MCF 10A (cell line): Measurements from ENCODE around the gene MANSC1. TPM values are rescaled to one million over a fixed set of nuclear protein-coding genes. Genes with fewer than 3 reads are reported as not detected.

Experiments used
- BruUV-seq: library from RNA; stranded (reverse); fragments of 400-500 nt; replicated peaks from 2 replicates; lab custom pipeline; 2021; lab: Mats Ljungman, UMichigan
- CTCF ChIA-PET: fragments of 300-600 bp; sonication (Branson Sonifier 250); formaldehyde crosslinking; extraction: SDS; loops from one replicate; lab custom pipeline; 2021; ENCODE audit warnings: antibody characterized with exemption, inconsistent platforms; lab: Yijun Ruan, JAX
- POLR2A ChIA-PET: fragments of 300-600, 350-650 bp; sonication (Branson Sonifier 250); formaldehyde crosslinking; extraction: SDS; loops from one replicate; lab custom pipeline; 2020; ENCODE audit warnings: antibody characterized with exemption, inconsistent platforms; lab: Yijun Ruan, JAX
- DNase-seq: peaks from one replicate; pipeline ENCODE4 v3.0.0-alpha.2; 2018; ENCODE audit not compliant: unreplicated experiment
- H3K27ac Mint-ChIP-seq: one replicate; pipeline ENCODE4 v1.8.0; 2022; ENCODE audit warnings: mild to moderate bottlenecking, low read depth, mixed read lengths; ENCODE audit not compliant: unreplicated experiment
- H3K27me3 Mint-ChIP-seq: one replicate; pipeline ENCODE4 v1.8.0; 2022; ENCODE audit warnings: mixed read lengths; ENCODE audit not compliant: insufficient read depth, unreplicated experiment
- H3K36me3 Mint-ChIP-seq: one replicate; pipeline ENCODE4 v1.8.0; 2022; ENCODE audit warnings: mild to moderate bottlenecking, moderate library complexity, mixed read lengths; ENCODE audit not compliant: insufficient read depth, unreplicated experiment
- H3K4me1 Mint-ChIP-seq: one replicate; pipeline ENCODE4 v1.8.0; 2022; ENCODE audit warnings: mixed read lengths; ENCODE audit not compliant: insufficient read depth, unreplicated experiment
- H3K4me3 Mint-ChIP-seq: one replicate; pipeline ENCODE4 v1.8.0; 2022; ENCODE audit warnings: mild to moderate bottlenecking, moderate library complexity, mixed read lengths; ENCODE audit not compliant: unreplicated experiment
- H3K9me3 Mint-ChIP-seq: one replicate; pipeline ENCODE4 v1.8.0; 2022; ENCODE audit warnings: mixed read lengths; ENCODE audit not compliant: unreplicated experiment
- CTCF ChIP-seq: fragments of 200-600 bp; IDR thresholded peaks from one replicate; pipeline ENCODE4 v1.8.0; 2022; ENCODE audit warnings: antibody characterized with exemption, mild to moderate bottlenecking; ENCODE audit not compliant: unreplicated experiment
- intact Hi-C: fragments of 100-400 bp; cut with micrococcal nuclease; formaldehyde crosslinking; loops from 2 replicates; pipeline ENCODE4 v1.14.1; 2022
- total RNA-seq: library from RNA; stranded (reverse); gene quantifications from 2 replicates; pipeline ENCODE4 v1.2.3, GENCODE V29; 2022

MANSC1 gene
- total RNA-seq, 1 experiment from 2014 or later, result 10.1 TPM

GRCh38 chr12:12379831-12380730, 30.0 kb upstream of the MANSC1 start:
- BruUV-seq, result no TSS peak
- Mint-ChIP-seq H3K4me1 (no peaks in the 10 kb centered on the region), H3K36me3 (peaks cover 6% of the 10 kb centered on the region), H3K4me3 (no peak overlapping the region), H3K27ac (no peak overlapping the region), H3K9me3 (no peaks in the 10 kb centered on the region), H3K27me3 (no peaks in the 10 kb centered on the region)
- POLR2A ChIA-PET, result interaction anchor here (0.7 to 1.7 kb wide), 5 partner anchors 18 to 317 kb away, joined by 3 to 5 read pairs (median 4); no protein-coding TSS in a partner anchor
- DNase-seq, result no peak
- CTCF ChIA-PET, result interaction anchor here (0.8 to 6.9 kb wide), 6 partner anchors 18 to 357 kb away, joined by 3 to 108 read pairs (median 10); no protein-coding TSS in a partner anchor
- intact Hi-C loops, result no loop called here
- no peak for TF ChIP-seq CTCF

- CTCF ChIA-PET, result interaction anchor here (0.7 to 6.9 kb wide), 7 partner anchors 9 to 359 kb away, joined by 3 to 108 read pairs (median 15); partner anchors contain the start of gene BORCS5
- no peak overlapping the region for H3K27ac Mint-ChIP-seq
Measured at GRCh38 chr12:12378616-12379015, 28.6 kb upstream of the MANSC1 start.

GRCh38 chr12:12376646-12377448, 26.8 kb upstream of the MANSC1 start:
- DNase-seq, result peak; percentile 76
- no peaks in the 10 kb centered on the region for H3K27me3 Mint-ChIP-seq
- peaks cover 6% of the 10 kb centered on the region for H3K36me3 Mint-ChIP-seq
- H3K27ac Mint-ChIP-seq, result no peak overlapping the region
- ChIA-PET POLR2A (interaction anchor here (0.7 to 3.4 kb wide), 10 partner anchors 19 to 342 kb away, joined by 3 to 14 read pairs (median 3); partner anchors contain the start of genes BORCS5 and DUSP16), CTCF (interaction anchor here (0.6 to 6.9 kb wide), 31 partner anchors 8 to 365 kb away, joined by 3 to 108 read pairs (median 4); partner anchors contain the start of genes BORCS5 and DUSP16)
- no peaks in the 10 kb centered on the region for H3K9me3 Mint-ChIP-seq
- intact Hi-C loops, result loop anchor here (1.0 to 2.0 kb wide), 6 partner anchors 187 to 360 kb away; partner anchors contain the start of gene GPR19
- no TSS peak for BruUV-seq
- no peak overlapping the region for H3K4me3 Mint-ChIP-seq
- TF ChIP-seq CTCF, result peak; percentile 57
- H3K4me1 Mint-ChIP-seq, result no peaks in the 10 kb centered on the region

More at GRCh38 chr12:12378616-12379015, 28.6 kb upstream of the MANSC1 start:
- no peak for TF ChIP-seq CTCF
- Mint-ChIP-seq H3K4me1 (no peaks in the 10 kb centered on the region), H3K36me3 (peaks cover 6% of the 10 kb centered on the region), H3K9me3 (no peaks in the 10 kb centered on the region), H3K4me3 (no peak overlapping the region), H3K27me3 (no peaks in the 10 kb centered on the region)
- DNase-seq, result no peak
- BruUV-seq, result no TSS peak
- POLR2A ChIA-PET, result interaction anchor here (1.7 kb wide), 1 partner anchor 277 kb away, joined by 4 read pairs; no protein-coding TSS in a partner anchor
- intact Hi-C loops, result no loop called here
